ENCODE results near the gene ZDHHC12. TPM values are rescaled to one million over a fixed set of nuclear protein-coding genes. Genes with fewer than 3 reads are reported as not detected.
A peak's percentile ranks its signal among the peaks of the same experiment; 100 is the strongest.

Gene ZDHHC12, protein sequence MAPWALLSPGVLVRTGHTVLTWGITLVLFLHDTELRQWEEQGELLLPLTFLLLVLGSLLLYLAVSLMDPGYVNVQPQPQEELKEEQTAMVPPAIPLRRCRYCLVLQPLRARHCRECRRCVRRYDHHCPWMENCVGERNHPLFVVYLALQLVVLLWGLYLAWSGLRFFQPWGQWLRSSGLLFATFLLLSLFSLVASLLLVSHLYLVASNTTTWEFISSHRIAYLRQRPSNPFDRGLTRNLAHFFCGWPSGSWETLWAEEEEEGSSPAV
- total RNA-seq, result 10 to 100 TPM; 47.1 to 52.6 TPM

DNA sequence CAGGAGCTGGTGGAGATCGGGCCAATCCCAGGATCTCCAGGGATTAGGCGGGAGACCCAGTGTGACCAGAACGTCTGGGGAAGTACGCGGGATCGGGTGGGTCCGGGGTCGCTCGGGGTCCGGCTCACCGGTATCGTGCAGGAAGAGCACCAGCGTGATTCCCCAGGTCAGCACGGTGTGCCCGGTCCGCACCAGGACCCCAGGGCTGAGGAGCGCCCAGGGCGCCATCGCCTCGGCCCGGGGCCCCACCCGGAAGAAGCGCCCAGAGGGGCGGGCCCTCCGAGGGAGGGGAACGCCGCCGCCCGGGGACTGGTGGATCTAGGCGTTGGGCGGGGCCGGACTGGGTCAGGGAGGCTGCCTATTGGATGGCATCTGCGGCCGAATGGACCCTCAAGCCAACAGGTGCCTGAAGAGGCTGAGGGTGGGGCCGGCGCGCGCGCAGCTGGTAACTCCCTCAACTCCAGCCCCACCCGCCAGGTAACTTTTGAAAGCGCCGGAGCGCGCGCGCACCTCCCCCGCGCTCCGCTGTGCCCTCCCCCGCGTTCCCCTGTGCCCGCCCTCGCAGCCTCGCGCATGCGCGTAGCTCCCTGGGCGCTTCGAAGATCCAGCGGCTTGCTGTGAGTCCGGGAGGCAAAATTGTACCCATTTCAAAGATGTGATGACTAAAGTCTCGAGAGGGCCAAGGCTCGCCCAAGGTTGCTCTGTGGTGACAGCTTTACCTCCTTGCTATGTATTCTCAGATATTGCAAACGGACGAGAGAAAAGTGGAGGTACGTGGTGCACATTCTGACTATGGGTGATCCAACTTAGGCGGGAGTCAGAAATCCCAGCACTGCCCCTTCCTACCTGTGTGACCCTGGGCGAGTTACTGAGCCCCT lies at the start of gene ZDHHC12:
Gene ZDHHC12, minus strand, starts transcription at position 262 of the 878 bp plus-strand sequence. Its CDS starts 34 bp downstream, at position 228.
- H3K9me3 Mint-ChIP-seq, result no peaks in the 10 kb centered on the region

DNA sequence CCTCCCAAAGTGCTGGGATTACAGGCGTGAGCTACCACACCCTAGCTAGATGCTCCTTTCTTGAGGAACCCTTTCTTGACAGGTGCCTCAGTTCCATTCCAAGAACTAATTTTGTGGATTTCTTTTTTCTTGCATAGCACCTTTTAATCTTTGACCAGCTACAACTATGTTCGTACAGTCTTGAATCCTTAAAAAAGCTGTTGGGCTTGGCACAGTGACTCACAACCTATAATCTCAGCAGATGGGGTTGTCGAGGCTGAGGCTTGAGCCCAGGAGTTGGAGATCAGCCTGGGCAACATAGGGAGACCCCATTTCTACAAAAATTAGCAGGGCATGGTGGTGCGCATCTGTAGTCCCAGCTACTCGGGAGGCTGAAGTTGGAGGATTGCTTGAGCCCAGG lies 49.1 kb upstream of the ZDHHC12 start:
- H3K27ac Mint-ChIP-seq, result no peak overlapping the region

More for the DNA sequence above, at the start of gene ZDHHC12:
- Mint-ChIP-seq H3K4me1 (peaks cover 26% of the 10 kb centered on the region), H3K4me3 (peak within 1 kb of the TSS; percentile 98), H3K27ac (peak within 1 kb of the TSS; percentile 90), H3K36me3 (peaks cover 8% of the 10 kb centered on the region), H3K27me3 (no peaks in the 10 kb centered on the region)
- DNase-seq, result peak; percentile 99

GRCh38 chr9:128771745-128772519 lies 48.0 kb upstream of the ZDHHC12 start, which contains the start of gene ZER1:
TSS of gene ZER1 (minus strand) at chr9:128771927. CDS start at chr9:128755565, 16,362 bp downstream.
- DNase-seq, result peak; percentile 95
- H3K27me3 Mint-ChIP-seq, result no peaks in the 10 kb centered on the region
- no peaks in the 10 kb centered on the region for H3K9me3 Mint-ChIP-seq
- H3K27ac Mint-ChIP-seq, result peak within 1 kb of the TSS; percentile 91
- peak within 1 kb of the TSS; percentile 92 for H3K4me3 Mint-ChIP-seq
- H3K4me1 Mint-ChIP-seq, result peaks cover 26% of the 10 kb centered on the region
- H3K36me3 Mint-ChIP-seq, result peaks cover 3% of the 10 kb centered on the region

More for the DNA sequence above, 49.1 kb upstream of the ZDHHC12 start:
- Mint-ChIP-seq H3K27me3 (no peaks in the 10 kb centered on the region), H3K36me3 (no peaks in the 10 kb centered on the region), H3K4me3 (peak overlapping the region; percentile 92), H3K9me3 (no peaks in the 10 kb centered on the region), H3K4me1 (peaks cover 21% of the 10 kb centered on the region)
- DNase-seq, result no peak

DNA sequence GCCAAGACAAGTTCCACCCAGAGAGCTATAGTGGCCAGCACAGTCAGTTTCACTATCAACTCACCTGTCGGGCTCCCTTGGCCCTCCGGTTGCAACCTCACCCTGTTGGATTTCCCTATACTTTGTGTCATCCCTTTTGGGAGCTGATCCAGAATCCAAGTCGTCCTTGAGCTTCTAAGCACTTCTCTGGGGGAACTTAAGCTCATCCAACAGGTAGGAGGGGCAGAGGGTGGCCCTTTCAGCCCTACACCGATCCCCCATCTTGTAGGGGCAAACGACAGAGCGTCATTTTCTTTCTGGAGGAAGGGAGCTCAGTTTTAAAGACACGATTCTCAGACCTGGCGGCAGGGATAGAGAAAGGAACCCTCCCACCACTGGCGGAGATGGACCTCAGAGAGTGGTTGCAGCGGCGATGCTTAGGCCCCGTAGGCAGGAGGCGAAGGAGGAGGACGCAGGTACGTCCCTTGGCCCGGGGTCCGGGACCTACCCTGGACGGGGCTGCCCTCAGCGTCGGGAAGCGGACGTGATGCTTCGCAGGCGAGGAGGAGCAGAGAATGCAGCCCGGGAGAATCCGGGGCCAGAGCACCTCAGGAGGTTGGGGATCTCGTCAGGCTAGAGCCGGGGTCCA lies 47.3 kb upstream of the ZDHHC12 start:
- no peaks in the 10 kb centered on the region for H3K27me3 Mint-ChIP-seq
- peaks cover 27% of the 10 kb centered on the region for H3K4me1 Mint-ChIP-seq
- no peaks in the 10 kb centered on the region for H3K9me3 Mint-ChIP-seq
- DNase-seq, result no peak
- H3K27ac Mint-ChIP-seq, result peak overlapping the region; percentile 91
- peak overlapping the region; percentile 92 for H3K4me3 Mint-ChIP-seq
- peaks cover 3% of the 10 kb centered on the region for H3K36me3 Mint-ChIP-seq

GRCh38 chr9:128770286-128771030 lies 46.5 kb upstream of the ZDHHC12 start:
- H3K27ac Mint-ChIP-seq, result peak overlapping the region; percentile 91
- peak overlapping the region; percentile 92 for H3K4me3 Mint-ChIP-seq
- H3K9me3 Mint-ChIP-seq, result no peaks in the 10 kb centered on the region
- no peaks in the 10 kb centered on the region for H3K27me3 Mint-ChIP-seq
- H3K36me3 Mint-ChIP-seq, result peaks cover 3% of the 10 kb centered on the region
- peaks cover 28% of the 10 kb centered on the region for H3K4me1 Mint-ChIP-seq
- DNase-seq, result no peak

- Mint-ChIP-seq H3K4me3 (no peak overlapping the region), H3K27ac (peak overlapping the region; percentile 20), H3K4me1 (peaks cover 32% of the 10 kb centered on the region), H3K36me3 (peaks cover 3% of the 10 kb centered on the region), H3K27me3 (no peaks in the 10 kb centered on the region), H3K9me3 (no peaks in the 10 kb centered on the region)
- DNase-seq, result no peak
Observed at GRCh38 chr9:128768606-128769005, 44.7 kb upstream of the ZDHHC12 start.

DNA sequence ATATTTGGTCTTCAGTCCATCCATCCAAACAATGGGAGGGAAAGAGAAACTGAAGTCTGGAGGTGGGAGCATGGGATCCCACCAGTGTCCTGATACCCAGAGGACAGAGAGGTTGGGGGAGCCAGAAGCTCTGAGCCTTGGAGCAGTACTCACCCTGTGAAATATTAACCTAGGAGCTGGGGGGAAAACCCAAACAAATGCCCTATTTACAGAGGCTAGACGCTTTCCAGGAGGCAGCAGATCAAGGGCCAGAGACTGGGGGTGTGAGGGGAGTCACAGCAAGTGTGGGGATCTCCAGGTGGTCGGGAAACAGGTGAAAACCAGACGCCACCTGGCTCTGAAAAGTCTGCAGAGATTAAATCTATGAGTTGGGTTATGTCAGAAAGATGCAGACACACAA lies 41.6 kb upstream of the ZDHHC12 start:
- Mint-ChIP-seq H3K27ac (no peak overlapping the region), H3K27me3 (no peaks in the 10 kb centered on the region), H3K4me3 (no peak overlapping the region), H3K4me1 (peaks cover 29% of the 10 kb centered on the region), H3K36me3 (peaks cover 3% of the 10 kb centered on the region), H3K9me3 (no peaks in the 10 kb centered on the region)
- DNase-seq, result no peak

GRCh38 chr9:128764361-128764760 lies 40.4 kb upstream of the ZDHHC12 start:
- DNase-seq, result peak; percentile 16
- Mint-ChIP-seq H3K27me3 (no peaks in the 10 kb centered on the region), H3K4me1 (peaks cover 22% of the 10 kb centered on the region), H3K36me3 (peaks cover 3% of the 10 kb centered on the region), H3K9me3 (no peaks in the 10 kb centered on the region), H3K27ac (no peak overlapping the region), H3K4me3 (no peak overlapping the region)

GRCh38 chr9:128762671-128763449 lies 38.9 kb upstream of the ZDHHC12 start:
- no peaks in the 10 kb centered on the region for H3K9me3 Mint-ChIP-seq
- no peak for DNase-seq
- no peak overlapping the region for H3K27ac Mint-ChIP-seq
- no peaks in the 10 kb centered on the region for H3K27me3 Mint-ChIP-seq
- H3K4me3 Mint-ChIP-seq, result no peak overlapping the region
- peaks cover 15% of the 10 kb centered on the region for H3K4me1 Mint-ChIP-seq
- peaks cover 3% of the 10 kb centered on the region for H3K36me3 Mint-ChIP-seq

GRCh38 chr9:128757602-128758001 lies 33.7 kb upstream of the ZDHHC12 start:
- H3K4me3 Mint-ChIP-seq, result no peak overlapping the region
- no peaks in the 10 kb centered on the region for H3K36me3 Mint-ChIP-seq
- H3K4me1 Mint-ChIP-seq, result no peaks in the 10 kb centered on the region
- no peaks in the 10 kb centered on the region for H3K27me3 Mint-ChIP-seq
- H3K27ac Mint-ChIP-seq, result no peak overlapping the region
- DNase-seq, result no peak
- no peaks in the 10 kb centered on the region for H3K9me3 Mint-ChIP-seq

DNA sequence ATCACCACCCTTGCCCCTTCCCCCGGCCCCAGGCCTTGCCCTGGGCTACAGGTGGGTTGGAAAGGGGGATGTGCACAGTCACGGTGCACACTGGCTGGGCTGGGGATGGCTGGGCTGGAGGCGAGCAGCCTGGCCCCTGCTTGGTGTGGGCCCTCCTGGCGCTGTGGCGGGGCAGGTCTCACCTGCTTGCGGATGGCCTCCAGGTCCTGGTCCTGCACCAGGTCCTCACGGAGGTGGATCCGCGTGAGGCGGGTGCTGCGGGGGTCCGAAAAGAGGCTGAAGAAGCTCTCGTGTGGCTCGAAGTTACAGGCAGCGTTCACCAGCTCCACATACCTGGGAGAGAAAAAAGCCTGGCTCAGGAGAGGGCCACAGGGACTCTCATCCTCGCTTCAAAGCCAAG lies 29.7 kb upstream of the ZDHHC12 start:
- no peak for DNase-seq
- Mint-ChIP-seq H3K4me1 (no peaks in the 10 kb centered on the region), H3K4me3 (no peak overlapping the region), H3K27ac (no peak overlapping the region), H3K36me3 (no peaks in the 10 kb centered on the region), H3K9me3 (no peaks in the 10 kb centered on the region), H3K27me3 (no peaks in the 10 kb centered on the region)

DNA sequence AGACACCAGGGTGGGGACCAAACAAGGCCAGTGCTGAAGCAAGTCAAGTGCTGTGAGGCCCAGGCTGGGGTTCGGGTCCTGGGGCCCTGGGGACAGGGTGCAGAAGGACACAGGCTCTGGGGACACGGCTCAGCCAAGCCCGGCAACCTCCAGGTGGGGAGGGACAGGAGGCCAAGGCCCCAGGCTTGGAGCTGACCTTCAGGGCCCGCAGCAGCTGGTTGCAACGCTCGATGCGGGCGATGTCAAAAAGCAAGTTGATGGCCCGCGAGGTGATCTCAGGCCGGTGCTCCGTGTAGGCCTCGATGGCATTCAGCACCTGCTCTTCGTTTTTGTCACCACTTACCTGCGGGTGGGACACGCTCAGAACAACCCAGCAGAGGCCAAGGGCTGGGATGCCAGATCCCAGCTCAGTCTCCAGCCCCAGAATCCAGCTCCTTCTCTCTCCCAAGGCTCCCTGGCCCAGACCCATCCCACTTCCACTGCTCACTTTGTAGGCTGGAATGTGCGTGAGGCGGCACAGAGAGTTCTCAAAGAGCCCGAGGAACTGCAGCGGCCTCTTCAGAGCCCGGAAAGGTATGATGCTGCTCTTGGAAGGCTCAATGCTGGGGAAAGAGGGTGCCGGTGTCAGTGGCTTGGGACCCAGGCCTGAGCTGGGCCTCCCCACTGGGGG lies 27.1 kb upstream of the ZDHHC12 start:
- Mint-ChIP-seq H3K36me3 (no peaks in the 10 kb centered on the region), H3K27ac (no peak overlapping the region), H3K9me3 (no peaks in the 10 kb centered on the region), H3K27me3 (no peaks in the 10 kb centered on the region), H3K4me1 (no peaks in the 10 kb centered on the region), H3K4me3 (no peak overlapping the region)
- DNase-seq, result no peak

GRCh38 chr9:128747241-128747640 lies 23.3 kb upstream of the ZDHHC12 start:
- DNase-seq, result no peak
- H3K27me3 Mint-ChIP-seq, result no peaks in the 10 kb centered on the region
- H3K36me3 Mint-ChIP-seq, result no peaks in the 10 kb centered on the region
- H3K4me3 Mint-ChIP-seq, result no peak overlapping the region
- H3K9me3 Mint-ChIP-seq, result no peaks in the 10 kb centered on the region
- H3K4me1 Mint-ChIP-seq, result no peaks in the 10 kb centered on the region
- H3K27ac Mint-ChIP-seq, result no peak overlapping the region
